Osteocyte (in vitro differentiated cells): Measurements from ENCODE around the gene SULT1C2. TPM values are rescaled to one million over a fixed set of nuclear protein-coding genes. Genes with fewer than 3 reads are reported as not detected.

Experiments
- DNase-seq: peaks from one replicate; pipeline ENCODE4 v3.0.0; 2021; ENCODE audit warnings: mixed read lengths; ENCODE audit not compliant: unreplicated experiment; ENCODE audit errors: extremely low spot score
- H3K27ac Mint-ChIP-seq: one replicate; pipeline ENCODE4 v1.8.0; 2021; ENCODE audit warnings: mild to moderate bottlenecking, mixed read lengths; ENCODE audit not compliant: unreplicated experiment
- H3K27me3 Mint-ChIP-seq: one replicate; pipeline ENCODE4 v1.8.0; 2021; ENCODE audit warnings: mixed read lengths; ENCODE audit not compliant: unreplicated experiment
- H3K36me3 Mint-ChIP-seq: one replicate; pipeline ENCODE4 v1.8.0; 2021; ENCODE audit warnings: mixed read lengths; ENCODE audit not compliant: unreplicated experiment
- H3K4me1 Mint-ChIP-seq: one replicate; pipeline ENCODE4 v1.8.0; 2021; ENCODE audit warnings: mixed read lengths; ENCODE audit not compliant: unreplicated experiment
- H3K4me3 Mint-ChIP-seq: one replicate; pipeline ENCODE4 v1.8.0; 2021; ENCODE audit warnings: mild to moderate bottlenecking, moderate library complexity, mixed read lengths; ENCODE audit not compliant: unreplicated experiment
- H3K9me3 Mint-ChIP-seq: one replicate; pipeline ENCODE4 v1.8.0; 2021; ENCODE audit warnings: mixed read lengths; ENCODE audit not compliant: unreplicated experiment
- CTCF ChIP-seq: fragments of 200-600 bp; sonication (generic); IDR thresholded peaks from 2 replicates; pipeline ENCODE4 v1.5.0; 2021; ENCODE audit warnings: antibody characterized with exemption, mild to moderate bottlenecking, moderate library complexity
- total RNA-seq: library from RNA; stranded (reverse); gene quantifications from 2 replicates; pipeline ENCODE4 v1.2.1, GENCODE V29; 2021

SULT1C2 gene
- total RNA-seq, 1 donor from 2014 or later = 1.9 TPM

DNA sequence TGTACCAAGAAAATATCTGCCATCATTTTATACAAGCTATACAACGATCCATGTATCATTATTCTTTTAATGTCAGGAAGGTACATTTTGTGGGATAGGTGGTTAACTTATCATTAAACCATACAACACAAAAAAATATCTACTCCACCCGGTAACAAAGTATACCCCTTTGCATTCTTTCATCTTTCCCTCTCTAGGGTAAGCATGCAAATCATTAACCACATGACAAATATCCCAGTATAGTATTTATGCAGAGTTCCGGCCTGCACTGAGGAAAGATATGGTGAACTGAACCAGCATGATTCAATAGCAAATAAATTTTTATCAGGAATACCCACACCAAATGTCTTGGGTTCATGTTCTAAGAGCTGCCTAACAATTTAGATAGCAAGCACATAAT is 22.5 kb upstream of the SULT1C2 start:
- no peaks in the 10 kb centered on the region for H3K36me3 Mint-ChIP-seq
- DNase-seq = no peak
- H3K27me3 Mint-ChIP-seq = peaks cover 38% of the 10 kb centered on the region

GRCh38 chr2:108267101-108267500 is 21.6 kb upstream of the SULT1C2 start:
- H3K27me3 Mint-ChIP-seq = peaks cover 30% of the 10 kb centered on the region
- no peak overlapping the region for H3K4me3 Mint-ChIP-seq
- no peak for DNase-seq
- TF ChIP-seq CTCF = no peak
- H3K36me3 Mint-ChIP-seq = no peaks in the 10 kb centered on the region
- peak overlapping the region; percentile 23 for H3K27ac Mint-ChIP-seq
- H3K4me1 Mint-ChIP-seq = peaks cover 29% of the 10 kb centered on the region
- H3K9me3 Mint-ChIP-seq = no peaks in the 10 kb centered on the region

More for the DNA sequence above, 22.5 kb upstream of the SULT1C2 start:
- no peak overlapping the region for H3K27ac Mint-ChIP-seq
- H3K9me3 Mint-ChIP-seq = no peaks in the 10 kb centered on the region
- peaks cover 20% of the 10 kb centered on the region for H3K4me1 Mint-ChIP-seq
- no peak for TF ChIP-seq CTCF
- H3K4me3 Mint-ChIP-seq = no peak overlapping the region

GRCh38 chr2:108268001-108268400 is 20.7 kb upstream of the SULT1C2 start:
- Mint-ChIP-seq H3K9me3 (no peaks in the 10 kb centered on the region), H3K4me1 (peaks cover 35% of the 10 kb centered on the region), H3K36me3 (no peaks in the 10 kb centered on the region), H3K27ac (peak overlapping the region; percentile 37), H3K27me3 (peaks cover 25% of the 10 kb centered on the region), H3K4me3 (no peak overlapping the region)
- no peak for TF ChIP-seq CTCF
- no peak for DNase-seq

DNA sequence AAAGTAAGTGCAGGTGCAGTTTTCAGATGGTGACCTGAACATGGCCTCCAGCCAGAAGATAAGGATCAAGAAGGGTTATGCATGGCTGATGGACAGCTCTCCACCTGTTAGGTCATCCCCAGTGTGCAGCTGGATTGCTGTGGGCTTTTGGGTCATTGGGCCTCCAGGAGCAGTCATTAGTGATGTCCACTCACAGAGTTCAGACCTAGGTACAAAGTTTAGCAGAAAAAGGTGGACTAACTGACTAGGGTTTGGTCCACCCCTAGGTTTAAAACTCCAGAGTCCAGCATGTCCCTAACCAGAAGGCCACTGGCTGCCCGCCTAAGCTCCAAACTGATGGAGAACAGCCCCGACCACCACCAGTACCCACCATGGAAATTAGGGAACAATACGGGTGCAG is 18.3 kb upstream of the SULT1C2 start:
- Mint-ChIP-seq H3K36me3 (no peaks in the 10 kb centered on the region), H3K9me3 (no peaks in the 10 kb centered on the region), H3K4me1 (peaks cover 39% of the 10 kb centered on the region), H3K27me3 (peaks cover 10% of the 10 kb centered on the region), H3K27ac (no peak overlapping the region), H3K4me3 (no peak overlapping the region)
- no peak for DNase-seq
- TF ChIP-seq CTCF = no peak

DNA sequence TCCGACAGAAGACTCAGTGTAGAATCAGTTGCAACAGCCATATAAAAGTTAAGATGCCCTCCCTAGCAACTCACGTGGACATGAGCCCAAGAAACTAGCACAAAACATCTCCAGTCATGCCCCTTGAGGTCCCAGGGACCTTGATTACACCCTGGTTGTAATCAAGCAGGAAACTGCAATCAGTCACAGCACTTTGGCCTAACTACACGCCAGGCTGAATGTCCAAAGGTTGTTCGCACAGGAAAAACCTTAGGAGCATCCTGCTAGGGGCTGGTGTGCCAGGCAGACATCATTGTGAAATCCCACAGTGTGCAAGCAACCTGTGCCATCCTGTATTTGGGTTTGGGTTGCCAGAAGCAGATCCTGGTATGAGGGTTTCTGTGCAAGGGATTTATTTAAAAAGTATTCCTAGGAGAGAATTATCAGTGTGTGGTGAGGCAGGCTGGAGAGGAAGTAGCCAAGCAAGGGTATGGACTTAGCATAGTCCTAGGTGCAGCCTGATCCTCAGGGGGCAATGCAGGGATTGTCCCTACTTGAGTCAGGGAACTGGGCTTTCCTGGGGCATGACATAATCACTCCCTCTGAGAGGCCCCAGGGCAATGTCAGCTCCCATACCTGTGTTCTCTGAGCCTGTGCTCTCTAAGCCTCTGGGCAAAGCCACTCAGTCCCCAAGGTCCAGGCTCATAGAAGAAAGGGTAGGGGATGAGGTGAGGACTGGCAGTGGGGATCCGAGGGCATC is 17.8 kb upstream of the SULT1C2 start:
- H3K9me3 Mint-ChIP-seq = no peaks in the 10 kb centered on the region
- H3K27ac Mint-ChIP-seq = peak overlapping the region; percentile 94
- TF ChIP-seq CTCF = no peak
- no peak overlapping the region for H3K4me3 Mint-ChIP-seq
- no peaks in the 10 kb centered on the region for H3K36me3 Mint-ChIP-seq
- no peak for DNase-seq
- peaks cover 39% of the 10 kb centered on the region for H3K4me1 Mint-ChIP-seq
- peaks cover 6% of the 10 kb centered on the region for H3K27me3 Mint-ChIP-seq
